Prostate gland (tissue), 2 donors: ENCODE measurements around the gene ZMYND11. TPM values are rescaled to one million over a fixed set of nuclear protein-coding genes. Genes with fewer than 3 reads are reported as not detected.
"Not testable (repeated sequence)": the region's sequence is repeated elsewhere in the genome, so short reads cannot be mapped to it uniquely, and the experiment has no call there.

ENCODE experiments used
- DNase-seq: peaks from one replicate; pipeline ENCODE4 v3.0.0-alpha.2; 2019; ENCODE audit warnings: low spot score
- H3K27ac ChIP-seq, 2 donors: fragments of 200-600 bp; sonication (generic); 2 replicates each; pipeline ENCODE4 v1.5.1; 2017 to 2019
- H3K27me3 ChIP-seq: fragments of 200-600 bp; sonication (generic); replicated peaks from 2 replicates; pipeline ENCODE4 v1.5.1; 2019; ENCODE audit not compliant: insufficient read depth
- H3K36me3 ChIP-seq, 2 donors: fragments of 200-600 bp; sonication (generic); 1 replicate in 1 of 2; 2 replicates in 1 of 2; pipeline versions ENCODE4 v1.5.1 to v1.8.1; 2017 to 2019
- H3K4me1 ChIP-seq: fragments of 200-600 bp; sonication (generic); replicated peaks from 2 replicates; pipeline ENCODE4 v1.5.1; 2019
- H3K4me3 ChIP-seq, 2 donors: fragments of 200-600 bp; sonication (generic); 2 replicates each; pipeline ENCODE4 v1.5.1; 2017 to 2019
- H3K9me3 ChIP-seq: fragments of 200-600 bp; sonication (generic); 2 replicates; pipeline ENCODE4 v1.5.1; 2017
- POLR2A ChIP-seq: fragments of 450-650 bp; IDR thresholded peaks from one replicate; pipeline ENCODE4 v1.6.1; 2016; ENCODE audit warnings: antibody characterized with exemption, mild to moderate bottlenecking
- POLR2AphosphoS5 ChIP-seq: sonication (generic); formaldehyde crosslinking; IDR thresholded peaks from one replicate; pipeline ENCODE4 v1.6.1; 2017; ENCODE audit warnings: antibody characterized with exemption
- WGBS: methylation state at CpG from one replicate; pipeline ENCODE4 v1.1.5; 2018; 5-methylcytosine and 5-hydroxymethylcytosine counted together
- intact Hi-C: fragments of 100-400 bp; cut with DNase I; formaldehyde crosslinking; loops from one replicate; pipeline ENCODE4 v1.14.2; 2022
- total RNA-seq, 2 donors: library from RNA; depleted of rRNA; stranded (reverse); fragments of >200 nt; gene quantifications; one replicate each; pipeline ENCODE4 v1.1.0, GENCODE V29; 2016
- TF ChIP-seq, protein P1 (sequence below), 4 experiments: fragments of 200-600 bp in 2 of 4; fragments of 450-650 bp in 2 of 4; sonication (generic) in 2 of 4; IDR thresholded peaks; 1 replicate in 3 of 4; 2 replicates in 1 of 4; pipeline ENCODE4 v1.5.1; 2016 to 2019; ENCODE audit warnings: antibody characterized with exemption in 4 of 4, mild to moderate bottlenecking in 2 of 4, moderate library complexity in 2 of 4

Gene ZMYND11
- total RNA-seq, 2 donors from 2014 or later = 66.6 to 78.1 TPM

GRCh38 chr10:182441-183201, 47.4 kb downstream of the ZMYND11 start:
- no peak overlapping the region for H3K4me3 ChIP-seq
- intact Hi-C loops = no loop called here
- DNase-seq = no peak
- no peaks in the 10 kb centered on the region for H3K9me3 ChIP-seq
- TF ChIP-seq, protein P1, sequence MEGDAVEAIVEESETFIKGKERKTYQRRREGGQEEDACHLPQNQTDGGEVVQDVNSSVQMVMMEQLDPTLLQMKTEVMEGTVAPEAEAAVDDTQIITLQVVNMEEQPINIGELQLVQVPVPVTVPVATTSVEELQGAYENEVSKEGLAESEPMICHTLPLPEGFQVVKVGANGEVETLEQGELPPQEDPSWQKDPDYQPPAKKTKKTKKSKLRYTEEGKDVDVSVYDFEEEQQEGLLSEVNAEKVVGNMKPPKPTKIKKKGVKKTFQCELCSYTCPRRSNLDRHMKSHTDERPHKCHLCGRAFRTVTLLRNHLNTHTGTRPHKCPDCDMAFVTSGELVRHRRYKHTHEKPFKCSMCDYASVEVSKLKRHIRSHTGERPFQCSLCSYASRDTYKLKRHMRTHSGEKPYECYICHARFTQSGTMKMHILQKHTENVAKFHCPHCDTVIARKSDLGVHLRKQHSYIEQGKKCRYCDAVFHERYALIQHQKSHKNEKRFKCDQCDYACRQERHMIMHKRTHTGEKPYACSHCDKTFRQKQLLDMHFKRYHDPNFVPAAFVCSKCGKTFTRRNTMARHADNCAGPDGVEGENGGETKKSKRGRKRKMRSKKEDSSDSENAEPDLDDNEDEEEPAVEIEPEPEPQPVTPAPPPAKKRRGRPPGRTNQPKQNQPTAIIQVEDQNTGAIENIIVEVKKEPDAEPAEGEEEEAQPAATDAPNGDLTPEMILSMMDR (IDR thresholded peaks at IDR 0.05) = no peak
- TF ChIP-seq POLR2A (no peak), POLR2AphosphoS5 (peak; percentile 54)
- no peaks in the 10 kb centered on the region for H3K4me1 ChIP-seq
- H3K27me3 ChIP-seq = no peaks in the 10 kb centered on the region
- 81% methylated on average over 6 of the region's 6 CpGs for WGBS
- H3K27ac ChIP-seq = no peak overlapping the region
- H3K36me3 ChIP-seq = no peaks in the 10 kb centered on the region

GRCh38 chr10:184174-184573, 48.9 kb downstream of the ZMYND11 start:
- 97% methylated on average over 1 of the region's 1 CpG for WGBS
- H3K4me3 ChIP-seq = no peak overlapping the region
- intact Hi-C loops = no loop called here
- no peak overlapping the region for H3K27ac ChIP-seq
- H3K9me3 ChIP-seq = no peaks in the 10 kb centered on the region
- H3K4me1 ChIP-seq = no peaks in the 10 kb centered on the region
- TF ChIP-seq POLR2A (no peak), POLR2AphosphoS5 (no peak)
- TF ChIP-seq, protein P1 (IDR thresholded peaks at IDR 0.05) = no peak
- H3K36me3 ChIP-seq = peaks cover 0 to 3% of the 10 kb centered on the region in 2 donors
- no peak for DNase-seq
- no peaks in the 10 kb centered on the region for H3K27me3 ChIP-seq

- H3K4me3 ChIP-seq = no peak overlapping the region
- intact Hi-C loops = no loop called here
- peaks cover 0 to 3% of the 10 kb centered on the region in 2 donors for H3K36me3 ChIP-seq
- TF ChIP-seq, protein P1 (IDR thresholded peaks at IDR 0.05) = no peak
- no peak for TF ChIP-seq POLR2AphosphoS5
- no peak for DNase-seq
- no peaks in the 10 kb centered on the region for H3K9me3 ChIP-seq
- no peaks in the 10 kb centered on the region for H3K4me1 ChIP-seq
- no peak overlapping the region for H3K27ac ChIP-seq
- WGBS = 95% methylated on average over 5 of the region's 5 CpGs
- H3K27me3 ChIP-seq = no peaks in the 10 kb centered on the region
Measured at GRCh38 chr10:184911-185310, 49.7 kb downstream of the ZMYND11 start.

DNA sequence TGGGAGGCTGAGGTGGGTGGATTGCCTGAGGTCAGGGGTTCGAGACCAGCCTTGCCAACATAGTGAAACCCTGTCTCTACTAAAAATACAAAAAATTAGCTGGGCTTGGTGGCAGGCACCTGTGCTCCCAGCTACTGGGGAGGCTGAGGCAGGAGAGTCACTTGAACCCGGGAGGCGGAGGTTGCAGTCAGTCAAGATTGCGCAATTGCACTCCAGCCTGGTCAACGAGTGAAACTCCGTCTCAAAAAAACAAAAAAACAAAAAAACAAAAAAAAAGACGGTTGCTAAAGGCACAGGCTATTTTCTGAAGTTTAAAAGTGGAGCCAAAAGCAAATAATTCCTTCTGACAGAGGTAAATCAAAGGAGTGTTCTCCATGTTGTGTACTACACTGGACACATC, 50.3 kb downstream of the ZMYND11 start:
- DNase-seq, H3K4me1 ChIP-seq, H3K27me3 ChIP-seq, H3K4me3 ChIP-seq, H3K27ac ChIP-seq, H3K36me3 ChIP-seq, intact Hi-C loops, H3K9me3 ChIP-seq: not testable (repeated sequence)
- 88% methylated on average over 7 of the region's 7 CpGs for WGBS

- H3K27me3 ChIP-seq = no peaks in the 10 kb centered on the region
- peaks cover 0 to 3% of the 10 kb centered on the region in 2 donors for H3K36me3 ChIP-seq
- 95% methylated on average over 4 of the region's 4 CpGs for WGBS
- no peak for DNase-seq
- H3K4me1 ChIP-seq = no peaks in the 10 kb centered on the region
- H3K9me3 ChIP-seq = no peaks in the 10 kb centered on the region
- TF ChIP-seq POLR2AphosphoS5 = no peak
- TF ChIP-seq, protein P1 (IDR thresholded peaks at IDR 0.05) = no peak
- TF ChIP-seq POLR2A = no peak
- intact Hi-C loops = no loop called here
- no peak overlapping the region for H3K4me3 ChIP-seq
- H3K27ac ChIP-seq = no peak overlapping the region
Measured at GRCh38 chr10:186911-187310, 51.7 kb downstream of the ZMYND11 start.
